Hepatocyte (in vitro differentiated cells): Measurements from ENCODE around the gene SYT2. TPM values are rescaled to one million over a fixed set of nuclear protein-coding genes. Genes with fewer than 3 reads are reported as not detected.
"Not testable (repeated sequence)": the region's sequence is repeated elsewhere in the genome, so short reads cannot be mapped to it uniquely, and the experiment has no call there.

Experiments
- DNase-seq: peaks from one replicate; pipeline ENCODE4 v3.0.0-alpha.2; 2016; ENCODE audit warnings: low spot score
- H2AFZ ChIP-seq: fragments of 200-600 bp; sonication (generic); 2 replicates; pipeline ENCODE4 v1.6.0; 2016; ENCODE audit warnings: antibody characterized with exemption, mild to moderate bottlenecking
- H3K27ac ChIP-seq: fragments of 200-600 bp; sonication (generic); 2 replicates; pipeline ENCODE4 v1.5.1; 2016; ENCODE audit warnings: mild to moderate bottlenecking
- H3K27me3 ChIP-seq: fragments of 200-600 bp; sonication (generic); 2 replicates; pipeline ENCODE4 v1.6.1; 2016
- H3K36me3 ChIP-seq: fragments of 200-600 bp; sonication (generic); replicated peaks from 2 replicates; pipeline ENCODE4 v1.5.1; 2016; ENCODE audit warnings: low read depth; ENCODE audit not compliant: insufficient read depth
- H3K4me1 ChIP-seq: fragments of 200-600 bp; sonication (generic); 2 replicates; pipeline ENCODE4 v1.5.1; 2016; ENCODE audit warnings: mild to moderate bottlenecking, moderate library complexity; ENCODE audit not compliant: insufficient read depth
- H3K4me2 ChIP-seq: fragments of 200-600 bp; sonication (generic); 2 replicates; pipeline ENCODE4 v1.6.0; 2016
- H3K4me3 ChIP-seq: fragments of 200-600 bp; sonication (generic); 2 replicates; pipeline ENCODE4 v1.5.1; 2016; ENCODE audit warnings: mild to moderate bottlenecking
- H3K79me2 ChIP-seq: fragments of 200-600 bp; sonication (generic); 2 replicates; pipeline ENCODE4 v1.6.0; 2017; ENCODE audit warnings: mild to moderate bottlenecking
- H3K9me2 ChIP-seq: fragments of 200-600 bp; sonication (generic); replicated peaks from 2 replicates; pipeline ENCODE4 v1.6.0; 2017; ENCODE audit warnings: mild to moderate bottlenecking; ENCODE audit not compliant: insufficient read depth
- H3K9me3 ChIP-seq: fragments of 200-600 bp; sonication (generic); 2 replicates; pipeline ENCODE4 v1.5.1; 2016; ENCODE audit warnings: low read depth, mild to moderate bottlenecking
- H4K20me1 ChIP-seq: fragments of 200-600 bp; sonication (generic); 2 replicates; pipeline ENCODE4 v1.6.0; 2016; ENCODE audit warnings: mild to moderate bottlenecking; ENCODE audit not compliant: insufficient read depth, poor library complexity, severe bottlenecking
- CTCF ChIP-seq: fragments of 200-600 bp; sonication (generic); IDR thresholded peaks from 2 replicates; pipeline ENCODE4 v1.5.1; 2016; ENCODE audit warnings: antibody characterized with exemption, mild to moderate bottlenecking; ENCODE audit not compliant: poor library complexity
- EZH2 ChIP-seq: fragments of 200-600 bp; sonication (generic); IDR thresholded peaks from 2 replicates; pipeline ENCODE4 v1.6.1; 2016; ENCODE audit warnings: antibody characterized with exemption, mild to moderate bottlenecking, borderline replicate concordance
- EZH2phosphoT487 ChIP-seq: fragments of 200-600 bp; sonication (generic); IDR thresholded peaks from one replicate; pipeline ENCODE4 v1.6.1; 2018; ENCODE audit warnings: antibody characterized with exemption, mild to moderate bottlenecking, low read depth, moderate library complexity; ENCODE audit not compliant: unreplicated experiment, severe bottlenecking
- WGBS: methylation state at CpG from one replicate; pipeline ENCODE4 v1.1.6; 2016; ENCODE audit warnings: low lambda C conversion rate; ENCODE audit errors: missing lambda C conversion rate; 5-methylcytosine and 5-hydroxymethylcytosine counted together
- polyA plus RNA-seq: library from polyadenylated mRNA; unstranded; fragments of >200 nt; fragmentation: Nextera tagmentation; extraction: Ambion mirVana; gene quantifications from 2 replicates; pipeline ENCODE4 v1.2.1, GENCODE V29; 2016
- total RNA-seq: library from RNA; depleted of rRNA; stranded (reverse); fragments of >200 nt; gene quantifications from 2 replicates; pipeline ENCODE4 v1.2.3, GENCODE V29; 2014

SYT2 gene
- total and polyA plus RNA-seq, 2 experiments from 2014 or later: 0.81 to 0.90 TPM

DNA sequence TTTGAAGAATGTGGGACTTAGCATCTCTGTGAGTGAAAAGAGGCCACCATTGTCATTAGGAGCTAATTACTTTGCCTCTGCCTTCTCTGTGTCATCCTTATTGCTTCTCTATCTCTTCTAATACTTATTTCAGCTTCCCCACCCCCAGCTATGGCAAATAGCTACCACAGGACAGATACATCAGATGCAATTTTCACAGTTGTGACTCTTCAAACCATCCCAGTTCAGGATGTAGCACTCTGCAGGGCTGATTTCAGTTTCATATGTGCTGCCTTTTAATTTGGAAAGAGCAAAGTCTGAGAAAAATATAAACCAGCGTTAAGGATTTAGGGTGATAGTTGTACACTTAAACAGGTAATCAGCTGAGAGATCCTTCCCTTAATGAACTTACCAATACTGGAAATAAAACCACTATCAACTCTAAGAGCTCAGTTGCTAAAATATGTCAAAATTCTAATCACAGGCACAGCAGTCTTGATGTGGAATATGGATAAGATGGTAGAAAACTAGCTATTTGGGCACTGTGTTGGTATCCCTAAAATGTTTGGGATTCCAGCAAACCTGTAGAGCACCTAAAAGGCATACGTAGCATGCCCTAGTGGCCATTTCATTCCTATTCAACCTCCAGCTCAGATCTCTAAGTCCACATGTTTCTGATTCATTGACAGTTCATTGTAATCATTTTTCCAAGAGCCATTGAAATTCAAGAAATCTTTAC, 148.4 kb downstream of the SYT2 start:
- Histone ChIP-seq H3K9me3 (no peaks in the 10 kb centered on the region), H3K36me3 (no peaks in the 10 kb centered on the region), H3K27me3 (no peaks in the 10 kb centered on the region), H3K27ac (no peak overlapping the region), H3K79me2 (no peaks in the 10 kb centered on the region), H3K4me2 (no peak overlapping the region), H3K9me2 (no peaks in the 10 kb centered on the region), H2AFZ (no peak overlapping the region), H3K4me3 (no peak overlapping the region), H3K4me1 (no peaks in the 10 kb centered on the region), H4K20me1 (no peaks in the 10 kb centered on the region)
- TF ChIP-seq EZH2 (no peak), CTCF (peak; percentile 7)
- 90% methylated on average over 2 of the region's 2 CpGs for WGBS
- no peak for DNase-seq

- Histone ChIP-seq H3K4me3 (no peak overlapping the region), H3K9me2 (no peaks in the 10 kb centered on the region), H3K27me3 (no peaks in the 10 kb centered on the region), H3K36me3 (no peaks in the 10 kb centered on the region), H2AFZ (no peak overlapping the region), H3K4me2 (no peak overlapping the region), H3K27ac (no peak overlapping the region), H3K9me3 (no peaks in the 10 kb centered on the region), H3K79me2 (no peaks in the 10 kb centered on the region), H3K4me1 (no peaks in the 10 kb centered on the region), H4K20me1 (no peaks in the 10 kb centered on the region)
- DNase-seq: no peak
- TF ChIP-seq EZH2: no peak
- no peak for TF ChIP-seq CTCF
- TF ChIP-seq EZH2phosphoT487: no peak
- WGBS: 95% methylated on average over 1 of the region's 1 CpG
Observed at GRCh38 chr1:202561240-202561639, 149.0 kb downstream of the SYT2 start.

DNA sequence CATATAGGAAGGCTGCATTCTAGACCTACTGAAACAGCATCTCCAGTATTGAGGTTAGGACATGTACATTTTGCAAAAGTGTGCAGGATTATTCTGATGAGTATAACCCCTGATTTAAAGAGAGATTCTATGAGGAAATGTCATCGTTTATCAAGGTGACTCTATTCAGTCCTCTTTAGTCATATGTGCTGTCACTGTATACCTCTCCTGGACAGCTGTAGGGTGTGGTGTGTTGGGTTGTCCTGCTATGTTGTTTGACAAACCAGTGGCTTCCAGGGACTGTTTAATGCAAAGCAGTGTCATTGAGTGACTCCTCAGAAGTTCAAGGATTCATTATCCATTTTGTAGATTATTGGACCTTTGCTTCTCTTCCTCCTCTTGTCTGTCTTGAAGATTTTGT, 152.6 kb downstream of the SYT2 start:
- peaks cover 18% of the 10 kb centered on the region for H3K4me1 ChIP-seq
- not testable (repeated sequence) for H3K9me2 ChIP-seq, H3K36me3 ChIP-seq, H3K4me2 ChIP-seq, H3K79me2 ChIP-seq, H3K27ac ChIP-seq, H4K20me1 ChIP-seq, H3K9me3 ChIP-seq, DNase-seq, H3K4me3 ChIP-seq, H3K27me3 ChIP-seq, H2AFZ ChIP-seq
- WGBS: 62% methylated on average over 1 of the region's 1 CpG

DNA sequence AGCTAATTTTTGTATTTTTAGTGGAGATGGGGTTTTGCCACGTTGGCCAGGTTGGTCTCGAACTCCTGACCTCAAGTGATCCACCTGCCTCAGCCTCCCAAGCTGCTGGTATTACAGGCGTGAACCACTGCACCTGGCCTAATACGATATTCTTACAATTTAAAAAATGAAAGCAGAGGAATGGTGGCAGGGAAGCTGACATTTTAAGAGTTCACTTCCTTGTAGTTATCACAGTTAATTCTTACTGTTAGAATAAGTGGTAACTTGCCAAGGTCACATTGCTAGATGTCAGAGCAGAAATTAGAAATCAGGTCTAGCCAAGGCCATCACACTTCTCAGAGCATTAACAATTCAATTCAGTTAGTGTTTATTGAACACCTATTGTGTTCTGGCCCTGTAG, 154.2 kb downstream of the SYT2 start:
- not testable (repeated sequence) for H3K9me3 ChIP-seq, H4K20me1 ChIP-seq, H3K4me2 ChIP-seq, H3K9me2 ChIP-seq, DNase-seq, H3K4me3 ChIP-seq, H2AFZ ChIP-seq, H3K36me3 ChIP-seq, H3K27ac ChIP-seq, H3K27me3 ChIP-seq, H3K79me2 ChIP-seq
- peaks cover 29% of the 10 kb centered on the region for H3K4me1 ChIP-seq
- WGBS: 96% methylated on average over 4 of the region's 4 CpGs

GRCh38 chr1:202554619-202555018, 155.6 kb downstream of the SYT2 start:
- peak overlapping the region; percentile 53 for H3K4me2 ChIP-seq

More at GRCh38 chr1:202554619-202555018, 155.6 kb downstream of the SYT2 start:
- not testable (repeated sequence) for H3K27me3 ChIP-seq, DNase-seq, H2AFZ ChIP-seq, H3K36me3 ChIP-seq, H3K79me2 ChIP-seq, H3K9me3 ChIP-seq, H4K20me1 ChIP-seq, H3K9me2 ChIP-seq, H3K4me3 ChIP-seq
- 63% methylated on average over 4 of the region's 4 CpGs for WGBS
- peaks cover 29% of the 10 kb centered on the region for H3K4me1 ChIP-seq
- peak overlapping the region; percentile 80 for H3K27ac ChIP-seq
